LNCaP clone FGC (cell line): ENCODE data around the gene USP28.

Experiments used
- DNase-seq: peaks from one replicate; pipeline ENCODE4 v3.0.0-alpha.2; 2011; ENCODE audit warnings: low read depth
- H3K4me3 ChIP-seq: 2 replicates; pipeline ENCODE4 v1.5.1; 2011; ENCODE audit warnings: mild to moderate bottlenecking, low read depth, low read length, control low read depth
- CTCF ChIP-seq: IDR thresholded peaks from 2 replicates; pipeline ENCODE4 v1.5.1; 2012; ENCODE audit warnings: mild to moderate bottlenecking; ENCODE audit not compliant: control insufficient read depth, insufficient read depth; ENCODE audit errors: extremely low read depth

The USP28 gene

GRCh38 chr11:113906038-113906437, 30.7 kb upstream of the USP28 start:
- no peak overlapping the region for H3K4me3 ChIP-seq
- TF ChIP-seq CTCF: peak; percentile 67
- peak; percentile 98 for DNase-seq

- DNase-seq: peak; percentile 31
- no peak within 1 kb of the TSS for H3K4me3 ChIP-seq
- no peak for TF ChIP-seq CTCF
Measured at GRCh38 chr11:113904379-113905101, 29.2 kb upstream of the USP28 start, which contains the start of gene HTR3B. HTR3B (plus strand) TSS chr11:113904796; CDS start chr11:113904934, 138 bp downstream.

GRCh38 chr11:113901141-113901540, 25.8 kb upstream of the USP28 start:
- no peak for TF ChIP-seq CTCF
- no peak overlapping the region for H3K4me3 ChIP-seq
- no peak for DNase-seq

- H3K4me3 ChIP-seq: no peak overlapping the region
- TF ChIP-seq CTCF: peak; percentile 81
- DNase-seq: no peak
Measured at GRCh38 chr11:113896156-113896879, 20.9 kb upstream of the USP28 start.

- TF ChIP-seq CTCF: no peak
- no peak overlapping the region for H3K4me3 ChIP-seq
- DNase-seq: peak; percentile 55
Measured at GRCh38 chr11:113895367-113896155, 20.2 kb upstream of the USP28 start.

GRCh38 chr11:113894421-113894996, 19.1 kb upstream of the USP28 start:
- no peak for DNase-seq
- TF ChIP-seq CTCF: no peak
- H3K4me3 ChIP-seq: no peak overlapping the region
